ENCODE measurements around the gene LRP1B.
A peak's percentile ranks its signal among the peaks of the same experiment; 100 is the strongest.

Gene LRP1B

DNA sequence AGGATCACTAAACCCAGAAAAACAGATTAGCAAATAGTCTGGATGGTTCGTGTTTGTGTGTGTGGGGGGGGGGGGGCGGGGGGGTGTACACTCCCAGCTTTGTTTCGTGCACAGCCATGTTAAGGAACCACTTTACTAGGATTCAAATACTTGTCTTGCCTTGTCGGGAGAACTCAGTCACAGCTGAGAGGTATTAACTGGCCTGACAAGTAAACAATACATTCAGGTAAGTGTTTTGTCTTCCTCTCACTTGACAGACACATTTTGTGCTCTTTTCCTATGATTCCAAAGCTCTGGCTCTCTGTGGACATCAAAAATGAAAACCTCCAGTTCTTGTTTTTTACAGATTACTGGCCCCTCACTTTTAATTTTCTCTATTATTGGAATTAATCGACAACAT lies 173.5 kb downstream of the LRP1B start:
- DNase-seq (ENCODE audit: low read depth) = no peak

GRCh38 chr2:141947396-141948114 lies 183.3 kb downstream of the LRP1B start:
- no peak for DNase-seq (ENCODE audit: low read depth)

DNA sequence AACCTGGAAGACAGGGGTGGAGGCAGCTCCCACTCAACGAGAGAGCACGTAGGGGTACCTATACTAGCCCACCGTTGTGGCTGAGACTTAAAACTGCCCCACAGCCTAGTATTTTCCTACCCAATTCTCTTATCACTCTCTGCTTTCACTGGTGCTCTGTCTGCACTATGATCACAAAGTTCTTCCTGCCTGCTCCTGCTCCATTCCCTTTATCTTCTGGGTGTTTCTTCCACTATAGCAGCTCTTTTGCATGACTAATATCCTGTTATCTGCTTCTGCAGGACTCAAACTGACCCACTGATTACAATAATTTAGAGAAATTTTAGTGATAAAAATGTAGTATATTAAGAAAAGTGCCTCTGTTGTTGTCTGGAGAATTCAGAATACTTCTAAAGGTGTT lies 184.8 kb downstream of the LRP1B start:
- peak; percentile 19 for DNase-seq (ENCODE audit: low read depth)

- DNase-seq (ENCODE audit: low read depth) = no peak
These were observed 186.9 kb downstream of the LRP1B start for GRCh38 chr2:141943918-141944317.

GRCh38 chr2:141942006-141942789 lies 188.6 kb downstream of the LRP1B start:
- peak; percentile 28 for DNase-seq (ENCODE audit: low read depth)

- no peak for DNase-seq (ENCODE audit: low read depth)
These were observed 189.6 kb downstream of the LRP1B start for GRCh38 chr2:141941210-141941714.

DNA sequence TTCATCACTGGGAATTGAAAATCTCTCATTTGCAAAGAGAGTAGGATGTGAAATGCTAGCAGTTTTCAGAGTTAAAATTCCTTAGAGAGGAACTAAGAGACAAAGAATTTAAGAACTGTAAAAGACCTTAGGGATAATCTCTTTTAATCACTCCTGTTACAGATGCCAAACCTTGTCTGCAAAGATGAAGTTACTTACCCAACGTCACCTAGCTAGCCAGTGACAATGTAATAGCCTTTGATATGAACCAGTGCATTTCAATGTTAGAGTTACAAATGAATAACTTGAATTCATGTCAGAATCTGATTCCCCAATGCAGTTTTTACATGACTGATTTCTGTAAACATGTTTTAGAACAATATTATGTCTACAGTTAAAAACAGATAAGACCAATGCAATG lies 190.1 kb downstream of the LRP1B start:
- DNase-seq (ENCODE audit: low read depth) = no peak

DNA sequence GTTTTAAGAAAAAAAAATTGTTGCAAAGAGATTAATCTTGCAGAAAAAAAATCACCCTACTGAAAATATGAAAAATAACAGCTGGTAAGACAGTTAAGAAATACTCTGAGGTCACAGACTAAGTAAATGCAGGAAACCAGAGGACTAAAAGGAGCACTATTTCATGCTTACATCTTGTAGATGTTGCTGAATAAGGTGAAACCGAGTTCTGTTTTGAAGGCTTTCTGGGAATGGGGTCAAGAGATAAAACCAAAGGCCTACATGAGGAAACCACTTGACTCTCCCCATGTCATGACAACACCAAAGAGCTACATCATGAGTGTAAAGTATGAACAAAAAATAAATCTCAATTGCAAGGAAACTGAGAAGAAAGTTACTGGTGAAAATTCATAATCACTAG lies 197.6 kb downstream of the LRP1B start:
- no peak for DNase-seq (ENCODE audit: low read depth)

DNA sequence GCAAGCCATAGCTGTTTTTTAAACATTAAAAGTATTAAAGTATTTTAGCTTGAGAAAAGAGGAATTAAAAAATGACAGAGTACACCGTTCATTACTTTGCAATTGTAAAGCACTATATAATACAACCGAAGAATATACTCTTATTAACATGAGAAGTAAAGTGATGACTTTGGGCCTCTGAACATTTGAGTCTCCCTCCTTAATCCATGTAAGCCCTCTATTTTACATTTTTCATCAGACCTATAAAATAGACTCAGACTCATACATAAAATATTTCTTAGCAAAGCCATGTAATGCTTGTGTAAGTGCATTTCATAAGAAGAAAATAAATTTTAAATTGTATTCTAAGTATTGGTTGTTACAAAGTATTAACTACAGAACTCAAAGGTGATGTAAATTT lies 198.6 kb downstream of the LRP1B start:
- no peak for DNase-seq (ENCODE audit: low read depth)

DNA sequence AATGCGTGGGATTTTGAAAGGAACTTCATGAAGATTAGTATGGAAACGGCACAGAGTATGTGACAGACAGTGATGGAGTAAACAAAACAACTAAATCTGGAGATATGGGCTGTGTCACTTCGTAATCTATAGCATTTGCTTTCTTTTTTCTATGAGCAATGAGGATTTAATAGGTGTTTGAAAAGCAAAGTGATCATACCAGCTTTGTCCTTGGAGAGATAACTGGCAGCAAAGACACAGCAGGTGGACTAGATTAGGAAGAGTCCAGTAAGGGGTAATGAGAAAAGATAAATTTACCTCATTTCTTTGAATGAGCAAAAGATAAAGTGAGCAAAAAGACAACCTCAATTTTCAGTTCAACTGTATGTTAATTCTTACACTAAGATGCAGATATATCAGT lies 199.0 kb downstream of the LRP1B start:
- no peak for DNase-seq (ENCODE audit: low read depth)

GRCh38 chr2:141930803-141931202 lies 200.0 kb downstream of the LRP1B start:
- DNase-seq (ENCODE audit: low read depth) = no peak

GRCh38 chr2:141929331-141930252 lies 201.2 kb downstream of the LRP1B start:
- no peak for DNase-seq (ENCODE audit: low read depth)

DNA sequence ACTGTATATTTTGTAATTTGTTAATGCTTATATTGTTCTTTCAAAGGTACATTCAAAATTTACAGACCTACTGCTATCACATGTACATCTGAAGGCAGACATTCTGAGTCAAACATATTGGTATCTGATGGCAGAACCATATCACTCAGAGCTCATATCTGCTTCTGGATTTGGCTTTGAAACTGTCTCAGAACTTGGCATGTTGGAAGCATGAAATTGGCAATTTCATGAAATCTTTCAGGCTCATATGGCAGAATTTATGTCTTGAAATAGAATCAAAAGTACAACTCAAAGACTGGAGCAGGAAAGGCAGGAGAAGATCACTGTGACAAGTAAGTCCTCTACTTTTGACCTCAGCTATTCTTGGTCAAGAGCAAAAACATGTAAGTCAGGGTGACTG lies 202.3 kb downstream of the LRP1B start:
- DNase-seq (ENCODE audit: low read depth) = no peak

GRCh38 chr2:141927536-141927935 lies 203.3 kb downstream of the LRP1B start:
- peak; percentile 42 for DNase-seq (ENCODE audit: low read depth)

GRCh38 chr2:141925511-141925910 lies 205.3 kb downstream of the LRP1B start:
- no peak for DNase-seq (ENCODE audit: low read depth)

GRCh38 chr2:141923657-141924056 lies 207.2 kb downstream of the LRP1B start:
- peak; percentile 82 for DNase-seq (ENCODE audit: low read depth)

- DNase-seq (ENCODE audit: low read depth) = peak; percentile 62
These were observed 219.2 kb downstream of the LRP1B start for GRCh38 chr2:141911485-141912066.

- no peak for DNase-seq (ENCODE audit: low read depth)
These were observed 224.1 kb downstream of the LRP1B start for GRCh38 chr2:141906678-141907077.

DNA sequence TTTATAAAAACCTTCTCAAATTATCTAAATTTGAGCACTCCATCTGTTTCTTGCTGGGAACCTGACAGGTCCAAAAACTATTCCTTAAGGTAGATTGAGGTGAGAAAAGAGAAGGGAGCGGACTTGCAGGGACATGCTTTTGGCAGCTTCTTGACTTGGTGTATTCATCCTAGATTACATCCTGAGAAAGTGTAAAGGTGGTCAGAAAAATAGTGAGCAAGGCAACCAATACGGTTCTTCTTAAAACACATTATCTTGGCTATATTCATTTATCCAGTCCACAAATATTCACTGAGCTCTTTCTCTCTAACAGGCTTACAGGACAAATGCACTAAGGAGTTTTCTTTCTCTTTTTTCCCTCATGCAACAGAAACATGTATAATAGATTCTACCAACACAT lies 230.0 kb downstream of the LRP1B start:
- DNase-seq (ENCODE audit: low read depth) = no peak

GRCh38 chr2:141899740-141900139 lies 231.1 kb downstream of the LRP1B start:
- DNase-seq (ENCODE audit: low read depth) = no peak

DNA sequence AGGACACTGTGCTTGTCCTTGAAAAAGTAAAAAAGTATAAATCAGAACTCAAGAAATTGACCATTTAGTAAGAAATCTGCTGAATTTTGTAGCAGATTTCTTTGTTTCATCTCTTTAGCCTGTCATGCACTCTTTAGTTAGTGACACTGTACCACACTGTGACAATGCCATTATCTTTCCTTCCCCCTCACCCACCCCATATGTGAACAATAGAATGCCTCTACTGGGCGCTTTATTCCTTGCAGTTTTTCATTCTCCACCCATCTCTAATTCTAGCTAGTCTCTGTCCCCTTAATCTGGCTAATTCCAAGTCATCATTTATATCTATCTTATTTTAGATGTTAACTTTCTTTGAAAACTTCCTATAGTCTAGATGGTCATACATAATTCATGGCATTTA lies 241.0 kb downstream of the LRP1B start:
- DNase-seq (ENCODE audit: low read depth) = no peak

DNA sequence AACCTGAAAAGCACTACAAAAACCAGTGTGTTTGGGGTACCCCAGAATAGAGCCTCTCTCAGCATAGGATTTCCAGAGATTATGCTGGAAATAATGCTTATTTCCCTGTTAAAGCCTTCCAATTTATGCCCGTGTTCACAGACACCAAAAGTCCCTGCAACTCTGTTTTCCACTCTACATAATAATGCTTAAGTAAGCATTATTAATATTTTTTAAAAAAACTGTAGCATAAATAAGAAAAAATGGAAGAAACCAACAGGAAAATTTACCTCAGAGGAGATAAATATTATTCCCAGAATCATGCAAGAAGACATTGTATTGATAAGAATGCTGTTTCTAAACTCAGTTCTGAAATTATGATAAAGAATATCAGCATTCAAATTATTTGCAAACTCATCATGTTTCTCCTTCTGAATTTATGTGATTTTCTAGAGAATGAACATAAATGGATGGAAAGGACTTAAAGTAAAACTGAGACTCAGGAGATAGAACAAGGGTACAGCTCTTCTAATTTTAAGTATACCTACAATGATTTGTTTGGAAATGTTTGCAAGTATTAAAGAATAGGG lies 241.7 kb downstream of the LRP1B start:
- DNase-seq (ENCODE audit: low read depth) = no peak

Measured in ELR (cell line).